Right lobe of liver (tissue), 6 donors: Measurements from ENCODE around the gene VAV2. TPM values are rescaled to one million over a fixed set of nuclear protein-coding genes. Genes with fewer than 3 reads are reported as not detected.
A peak's percentile ranks its signal among the peaks of the same experiment; 100 is the strongest.

ENCODE experiments used
- ATAC-seq, 4 donors: fragments of 200-7000 bp; cut with Tn5 transposase; one replicate each; pipeline ENCODE4 v1.9.1; 2020; ENCODE audit warnings: mild to moderate bottlenecking in 4 of 4, moderate library complexity in 4 of 4
- DNase-seq, 3 donors: peaks; one replicate each; pipeline ENCODE4 v3.0.0-alpha.2; 2020
- H3K27ac ChIP-seq, 3 donors: fragments of 200-600 bp; one replicate each; pipeline ENCODE4 v1.8.0; 2022
- H3K27me3 ChIP-seq, 2 donors: fragments of 200-600 bp; one replicate each; pipeline ENCODE4 v1.8.0; 2022
- H3K36me3 ChIP-seq, 4 donors: fragments of 200-600 bp; sonication (generic) in 1 of 4; one replicate each; pipeline versions ENCODE4 v1.5.1 to v1.8.0; 2017 to 2022; ENCODE audit warnings: control low read depth in 1 of 4
- H3K4me1 ChIP-seq, 4 donors: fragments of 200-600 bp; sonication (generic) in 1 of 4; one replicate each; pipeline versions ENCODE4 v1.5.1 to v1.8.0; 2017 to 2022; ENCODE audit warnings: control low read depth in 1 of 4
- H3K4me3 ChIP-seq, 3 donors: fragments of 200-600 bp; one replicate each; pipeline ENCODE4 v1.8.0; 2022
- H3K9me3 ChIP-seq, 4 donors: fragments of 200-600 bp; sonication (generic) in 1 of 4; one replicate each; pipeline versions ENCODE4 v1.5.1 to v1.8.0; 2017 to 2022; ENCODE audit warnings: control low read depth in 1 of 4
- CTCF ChIP-seq, 4 donors: fragments of 200-600 bp in 3 of 4; fragments of 450-650 bp in 1 of 4; IDR thresholded peaks; one replicate each; pipeline versions ENCODE4 v1.5.1 to v1.8.0; 2016 to 2022; ENCODE audit warnings: antibody characterized with exemption in 4 of 4, mild to moderate bottlenecking in 2 of 4
- POLR2A ChIP-seq: fragments of 450-650 bp; IDR thresholded peaks from one replicate; pipeline ENCODE4 v1.6.1; 2017; ENCODE audit warnings: antibody characterized with exemption, mild to moderate bottlenecking
- WGBS: methylation state at CpG from one replicate; pipeline ENCODE4 v1.1.6; 2018; ENCODE audit warnings: low coverage, low lambda C conversion rate; ENCODE audit not compliant: insufficient coverage; ENCODE audit errors: missing lambda C conversion rate; 5-methylcytosine and 5-hydroxymethylcytosine counted together
- intact Hi-C, 2 donors: fragments of 100-400 bp; cut with DNase I; formaldehyde crosslinking; loops; one replicate each; pipeline versions ENCODE4 v1.11.2 to v1.14.1; 2022
- total RNA-seq, 6 experiments: library from RNA; depleted of rRNA in 2 of 6; stranded (reverse); fragments of >200 nt in 2 of 6; fragmentation: NEBNext Ultra II Directional in 3 of 6; extraction: Animal tissue kit (Norgen Biotek cat#: 25700) in 3 of 6; gene quantifications; one replicate each; pipeline versions ENCODE4 v1.1.0 to v1.2.4, GENCODE V29; 2016 to 2023
- donor health status: DM: no; HTN: yes; CAD: no.
- donor health status: DM: no; HTN: no; CAD: no.
- donor health status: DM: no; HTN: no; CAD: no.
- donor health status: DM: no; HTN: yes; CAD: no.
- donor health status: DM: no; HTN: yes; CAD: no.

VAV2 gene
- total RNA-seq, 6 experiments from 2014 or later, result 30.1 to 44.3 (median 34.9) TPM

- Histone ChIP-seq H3K27ac (no peak overlapping the region), H3K36me3 (no peaks in the 10 kb centered on the region), H3K4me1 (peaks cover 0 to 7% (median 0%) of the 10 kb centered on the region in 4 donors), H3K9me3 (no peaks in the 10 kb centered on the region), H3K4me3 (no peak overlapping the region), H3K27me3 (no peaks in the 10 kb centered on the region)
- no peak for TF ChIP-seq CTCF (IDR thresholded peaks at IDR 0.05)
- TF ChIP-seq POLR2A, result no peak
- DNase-seq (peak in 2 of 3 donors; percentile 17 to 22), ATAC-seq (peak in 1 of 4 donors; percentile 5)
- intact Hi-C loops, result no loop called here
- 66% methylated on average over 13 of the region's 25 CpGs for WGBS
Observed at GRCh38 chr9:133950629-133951111, 41.5 kb downstream of the VAV2 start.

- TF ChIP-seq CTCF (IDR thresholded peaks at IDR 0.05) (no peak), POLR2A (no peak)
- DNase-seq, result peak in 2 of 3 donors; percentile 10 to 35
- H3K9me3 ChIP-seq, result no peaks in the 10 kb centered on the region
- no peaks in the 10 kb centered on the region for H3K27me3 ChIP-seq
- H3K4me1 ChIP-seq, result peaks cover 0 to 7% (median 0%) of the 10 kb centered on the region in 4 donors
- no peak for ATAC-seq
- no peak overlapping the region for H3K4me3 ChIP-seq
- H3K36me3 ChIP-seq, result no peaks in the 10 kb centered on the region
- H3K27ac ChIP-seq, result no peak overlapping the region
- intact Hi-C loops, result no loop called here
- WGBS, result 80% methylated on average over 9 of the region's 13 CpGs
Observed at GRCh38 chr9:133950192-133950591, 41.9 kb downstream of the VAV2 start.

GRCh38 chr9:133949486-133950061, 42.5 kb downstream of the VAV2 start:
- Histone ChIP-seq H3K27me3 (no peaks in the 10 kb centered on the region), H3K36me3 (no peaks in the 10 kb centered on the region), H3K4me1 (peaks cover 0 to 7% (median 0%) of the 10 kb centered on the region in 4 donors), H3K4me3 (no peak overlapping the region), H3K27ac (no peak overlapping the region), H3K9me3 (no peaks in the 10 kb centered on the region)
- DNase-seq (peak in 2 of 3 donors; percentile 11 to 49), ATAC-seq (no peak)
- 60% methylated on average over 1 of the region's 14 CpGs for WGBS
- intact Hi-C loops, result no loop called here
- no peak for TF ChIP-seq POLR2A
- TF ChIP-seq CTCF (IDR thresholded peaks at IDR 0.05), result no peak

GRCh38 chr9:133948561-133949485, 43.3 kb downstream of the VAV2 start:
- H3K9me3 ChIP-seq, result no peaks in the 10 kb centered on the region
- no peak overlapping the region for H3K27ac ChIP-seq
- intact Hi-C loops, result no loop called here
- TF ChIP-seq POLR2A, result no peak
- TF ChIP-seq CTCF (IDR thresholded peaks at IDR 0.05), result no peak
- peak in 2 of 3 donors; percentile 17 to 43 for DNase-seq
- no peaks in the 10 kb centered on the region for H3K27me3 ChIP-seq
- H3K4me3 ChIP-seq, result no peak overlapping the region
- no peaks in the 10 kb centered on the region for H3K36me3 ChIP-seq
- H3K4me1 ChIP-seq, result peaks cover 0 to 7% (median 0%) of the 10 kb centered on the region in 4 donors
- 73% methylated on average over 7 of the region's 31 CpGs for WGBS
- no peak for ATAC-seq
